Liver (tissue), 9 donors: ENCODE data around the gene RASSF9. TPM values are rescaled to one million over a fixed set of nuclear protein-coding genes. Genes with fewer than 3 reads are reported as not detected.

ENCODE experiments used
- DNase-seq: peaks from one replicate; pipeline ENCODE4 v3.0.0-alpha.2; 2017; ENCODE audit warnings: low spot score
- H3K27ac ChIP-seq, 2 donors: one replicate each; pipeline ENCODE4 v1.7.0; 2013; ENCODE audit warnings: inconsistent platforms in 2 of 2, low read length in 2 of 2, control low read depth in 1 of 2, low read depth in 1 of 2, mild to moderate bottlenecking in 1 of 2
- H3K27me3 ChIP-seq, 4 donors: one replicate each; pipeline versions ENCODE4 v1.6.1 to v1.7.0; 2013; ENCODE audit warnings: low read length in 3 of 4, inconsistent platforms in 1 of 4, mild to moderate bottlenecking in 1 of 4, moderate library complexity in 1 of 4; ENCODE audit not compliant: control insufficient read depth in 4 of 4, insufficient read depth in 4 of 4
- H3K36me3 ChIP-seq, 4 donors: one replicate each; pipeline versions ENCODE4 v1.6.1 to v1.7.0; 2013; ENCODE audit warnings: low read length in 3 of 4, mild to moderate bottlenecking in 3 of 4, low read depth in 1 of 4, moderate library complexity in 1 of 4; ENCODE audit not compliant: control insufficient read depth in 4 of 4, insufficient read depth in 3 of 4
- H3K4me1 ChIP-seq, 4 donors: one replicate each; pipeline versions ENCODE4 v1.6.1 to v1.7.0; 2013; ENCODE audit warnings: low read length in 3 of 4, mild to moderate bottlenecking in 3 of 4, moderate library complexity in 1 of 4; ENCODE audit not compliant: control insufficient read depth in 4 of 4, insufficient read depth in 4 of 4
- H3K4me3 ChIP-seq, 3 donors: one replicate each; pipeline versions ENCODE4 v1.6.1 to v1.7.0; 2013; ENCODE audit warnings: low read length in 3 of 3, control low read depth in 1 of 3, low read depth in 1 of 3, mild to moderate bottlenecking in 1 of 3
- H3K9ac ChIP-seq, 2 donors: one replicate each; pipeline ENCODE4 v1.7.0; 2013; ENCODE audit warnings: low read length in 2 of 2, mild to moderate bottlenecking in 2 of 2, moderate library complexity in 2 of 2, control low read depth in 1 of 2, low read depth in 1 of 2
- H3K9me3 ChIP-seq, 4 donors: one replicate each; pipeline versions ENCODE4 v1.6.1 to v1.7.0; 2013; ENCODE audit warnings: low read length in 3 of 4; ENCODE audit not compliant: control insufficient read depth in 4 of 4
- EGR1 ChIP-seq, 2 donors: IDR thresholded peaks; 2 replicates each; pipeline ENCODE4 v1.6.1; 2016 to 2018; ENCODE audit warnings: antibody characterized with exemption in 2 of 2, low read depth in 2 of 2
- FOXA2 ChIP-seq: IDR thresholded peaks from 2 replicates; pipeline ENCODE4 v1.6.1; 2016; ENCODE audit warnings: antibody characterized with exemption
- HNF4G ChIP-seq: IDR thresholded peaks from 2 replicates; pipeline ENCODE4 v1.6.1; 2016; ENCODE audit warnings: antibody characterized with exemption
- JUND ChIP-seq, 2 donors: IDR thresholded peaks; 2 replicates each; pipeline ENCODE4 v1.6.1; 2016; ENCODE audit warnings: antibody characterized with exemption in 2 of 2
- RAD21 ChIP-seq, 2 donors: IDR thresholded peaks; 2 replicates each; pipeline ENCODE4 v1.6.1; 2016; ENCODE audit warnings: antibody characterized with exemption in 2 of 2, mild to moderate bottlenecking in 2 of 2
- RXRA ChIP-seq, 2 donors: IDR thresholded peaks; 2 replicates each; pipeline ENCODE4 v1.6.1; 2017 to 2018; ENCODE audit warnings: antibody characterized with exemption in 2 of 2, mild to moderate bottlenecking in 1 of 2
- SP1 ChIP-seq: IDR thresholded peaks from 2 replicates; pipeline ENCODE4 v1.6.1; 2018; ENCODE audit warnings: antibody characterized with exemption, mild to moderate bottlenecking
- TAF1 ChIP-seq: conservative IDR thresholded peaks from 2 replicates; pipeline ENCODE4 v1.6.1; 2016; ENCODE audit warnings: antibody characterized with exemption, mild to moderate bottlenecking
- WGBS: extraction: QIAGEN DNeasy Blood & Tissue Kit; methylation state at CpG from one replicate; pipeline ENCODE4 v1.1.7; 2013; 5-methylcytosine and 5-hydroxymethylcytosine counted together
- polyA plus RNA-seq, 2 donors: library from polyadenylated mRNA; stranded (reverse) in 1 of 2; unstranded in 1 of 2; fragments of 200-250 nt in 1 of 2; fragments of >200 nt in 1 of 2; fragmentation: Nextera tagmentation in 1 of 2; extraction: Ambion mirVana in 1 of 2; gene quantifications; one replicate each; pipeline versions ENCODE4 v1.2.1 to v1.2.3, GENCODE V29; 2013 to 2015
- total RNA-seq, 2 donors: library from RNA; depleted of rRNA; stranded (reverse); fragments of >200 nt; gene quantifications; one replicate each; pipeline ENCODE4 v1.2.3, GENCODE V29; 2014
- TF ChIP-seq, protein P1 (sequence below): fragments of 150-350 bp; IDR thresholded peaks from 2 replicates; pipeline ENCODE4 v1.5.1; 2017; ENCODE audit warnings: improper control_type of control experiment, low read depth, low read length; ENCODE audit not compliant: missing input control
- TF ChIP-seq, protein P2 (sequence below): IDR thresholded peaks from 2 replicates; pipeline ENCODE4 v1.6.1; 2016; ENCODE audit warnings: antibody characterized with exemption
- TF ChIP-seq, protein P3 (sequence below): IDR thresholded peaks from 2 replicates; pipeline ENCODE4 v1.6.1; 2016; ENCODE audit warnings: antibody characterized with exemption, mild to moderate bottlenecking
- donor health status: healthy.
- donor health status: healthy.
- donor health status: healthy.
- donor health status: healthy.
- donor health status: healthy.

The RASSF9 gene
- total and polyA plus RNA-seq, 4 donors: 0.33 to 1.0 (median 0.59) TPM

DNA sequence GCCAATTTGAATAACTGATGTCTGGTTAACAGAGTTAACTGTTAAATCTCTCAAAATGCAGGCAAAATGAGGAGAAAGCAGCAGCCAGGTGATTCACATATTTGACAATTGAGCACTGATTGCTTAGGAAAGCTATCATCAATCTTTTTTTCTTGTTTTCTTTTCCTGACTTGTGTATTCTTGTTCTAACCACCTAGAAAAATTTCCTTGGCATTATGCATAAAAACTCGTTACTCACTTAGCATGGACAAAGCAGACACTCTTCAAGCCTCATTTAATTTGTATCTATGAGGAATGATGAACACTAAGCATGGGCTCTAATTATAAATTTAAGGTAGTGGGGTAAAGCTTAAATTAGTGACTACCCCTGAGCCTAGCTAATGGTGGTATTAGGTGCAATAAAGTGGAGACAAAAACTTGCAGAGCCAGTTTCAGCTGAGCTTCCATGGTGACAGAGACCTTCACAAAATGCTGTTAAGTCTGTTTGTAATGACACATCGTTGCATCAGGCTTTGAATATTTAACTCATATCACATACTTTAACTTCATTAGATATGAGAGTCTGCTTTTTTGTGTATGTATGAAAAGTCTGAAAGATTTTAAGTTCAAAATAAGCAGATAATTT is 52.0 kb downstream of the RASSF9 start:
- Histone ChIP-seq H3K4me1 (no peaks in the 10 kb centered on the region), H3K9me3 (no peaks in the 10 kb centered on the region), H3K27me3 (peaks cover 0 to 3% (median 0%) of the 10 kb centered on the region in 4 donors), H3K9ac (no peak overlapping the region), H3K4me3 (no peak overlapping the region), H3K27ac (no peak overlapping the region), H3K36me3 (no peaks in the 10 kb centered on the region)
- no peak for DNase-seq
- TF ChIP-seq, protein P1, sequence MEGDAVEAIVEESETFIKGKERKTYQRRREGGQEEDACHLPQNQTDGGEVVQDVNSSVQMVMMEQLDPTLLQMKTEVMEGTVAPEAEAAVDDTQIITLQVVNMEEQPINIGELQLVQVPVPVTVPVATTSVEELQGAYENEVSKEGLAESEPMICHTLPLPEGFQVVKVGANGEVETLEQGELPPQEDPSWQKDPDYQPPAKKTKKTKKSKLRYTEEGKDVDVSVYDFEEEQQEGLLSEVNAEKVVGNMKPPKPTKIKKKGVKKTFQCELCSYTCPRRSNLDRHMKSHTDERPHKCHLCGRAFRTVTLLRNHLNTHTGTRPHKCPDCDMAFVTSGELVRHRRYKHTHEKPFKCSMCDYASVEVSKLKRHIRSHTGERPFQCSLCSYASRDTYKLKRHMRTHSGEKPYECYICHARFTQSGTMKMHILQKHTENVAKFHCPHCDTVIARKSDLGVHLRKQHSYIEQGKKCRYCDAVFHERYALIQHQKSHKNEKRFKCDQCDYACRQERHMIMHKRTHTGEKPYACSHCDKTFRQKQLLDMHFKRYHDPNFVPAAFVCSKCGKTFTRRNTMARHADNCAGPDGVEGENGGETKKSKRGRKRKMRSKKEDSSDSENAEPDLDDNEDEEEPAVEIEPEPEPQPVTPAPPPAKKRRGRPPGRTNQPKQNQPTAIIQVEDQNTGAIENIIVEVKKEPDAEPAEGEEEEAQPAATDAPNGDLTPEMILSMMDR: no peak
- TF ChIP-seq FOXA2: no peak
- TF ChIP-seq RAD21 (IDR thresholded peaks at IDR 0.05): no peak
- TF ChIP-seq, protein P2, sequence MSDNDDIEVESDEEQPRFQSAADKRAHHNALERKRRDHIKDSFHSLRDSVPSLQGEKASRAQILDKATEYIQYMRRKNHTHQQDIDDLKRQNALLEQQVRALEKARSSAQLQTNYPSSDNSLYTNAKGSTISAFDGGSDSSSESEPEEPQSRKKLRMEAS: no peak
- TF ChIP-seq EGR1 (IDR thresholded peaks at IDR 0.05; ENCODE audit: low read depth in 2 of 2): no peak
- TF ChIP-seq TAF1: no peak
- TF ChIP-seq, protein P3, sequence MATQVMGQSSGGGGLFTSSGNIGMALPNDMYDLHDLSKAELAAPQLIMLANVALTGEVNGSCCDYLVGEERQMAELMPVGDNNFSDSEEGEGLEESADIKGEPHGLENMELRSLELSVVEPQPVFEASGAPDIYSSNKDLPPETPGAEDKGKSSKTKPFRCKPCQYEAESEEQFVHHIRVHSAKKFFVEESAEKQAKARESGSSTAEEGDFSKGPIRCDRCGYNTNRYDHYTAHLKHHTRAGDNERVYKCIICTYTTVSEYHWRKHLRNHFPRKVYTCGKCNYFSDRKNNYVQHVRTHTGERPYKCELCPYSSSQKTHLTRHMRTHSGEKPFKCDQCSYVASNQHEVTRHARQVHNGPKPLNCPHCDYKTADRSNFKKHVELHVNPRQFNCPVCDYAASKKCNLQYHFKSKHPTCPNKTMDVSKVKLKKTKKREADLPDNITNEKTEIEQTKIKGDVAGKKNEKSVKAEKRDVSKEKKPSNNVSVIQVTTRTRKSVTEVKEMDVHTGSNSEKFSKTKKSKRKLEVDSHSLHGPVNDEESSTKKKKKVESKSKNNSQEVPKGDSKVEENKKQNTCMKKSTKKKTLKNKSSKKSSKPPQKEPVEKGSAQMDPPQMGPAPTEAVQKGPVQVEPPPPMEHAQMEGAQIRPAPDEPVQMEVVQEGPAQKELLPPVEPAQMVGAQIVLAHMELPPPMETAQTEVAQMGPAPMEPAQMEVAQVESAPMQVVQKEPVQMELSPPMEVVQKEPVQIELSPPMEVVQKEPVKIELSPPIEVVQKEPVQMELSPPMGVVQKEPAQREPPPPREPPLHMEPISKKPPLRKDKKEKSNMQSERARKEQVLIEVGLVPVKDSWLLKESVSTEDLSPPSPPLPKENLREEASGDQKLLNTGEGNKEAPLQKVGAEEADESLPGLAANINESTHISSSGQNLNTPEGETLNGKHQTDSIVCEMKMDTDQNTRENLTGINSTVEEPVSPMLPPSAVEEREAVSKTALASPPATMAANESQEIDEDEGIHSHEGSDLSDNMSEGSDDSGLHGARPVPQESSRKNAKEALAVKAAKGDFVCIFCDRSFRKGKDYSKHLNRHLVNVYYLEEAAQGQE: no peak
- TF ChIP-seq SP1: no peak
- TF ChIP-seq HNF4G: no peak
- WGBS: 64% methylated on average over 2 of the region's 2 CpGs

DNA sequence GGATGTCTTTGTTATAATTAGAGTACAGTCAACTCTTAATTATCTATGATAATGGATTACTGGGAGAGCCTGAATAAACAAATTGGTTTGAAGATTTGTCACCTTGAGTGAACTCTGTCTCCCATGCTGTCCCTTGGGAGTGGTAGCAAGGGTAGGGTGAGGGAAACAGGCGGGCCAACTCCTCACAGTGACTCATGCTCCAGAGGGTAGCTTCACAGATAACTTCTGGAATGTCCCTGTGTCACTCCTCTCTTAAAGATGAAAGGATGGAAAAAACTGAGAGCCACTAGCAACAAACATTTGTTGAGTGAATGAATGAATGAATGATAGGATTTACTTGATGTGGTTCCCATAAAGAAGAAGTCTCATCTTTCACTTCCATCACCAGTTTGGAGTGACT is 53.5 kb downstream of the RASSF9 start:
- Histone ChIP-seq H3K36me3 (no peaks in the 10 kb centered on the region), H3K27ac (no peak overlapping the region), H3K27me3 (peaks cover 0 to 3% (median 0%) of the 10 kb centered on the region in 4 donors), H3K9ac (no peak overlapping the region), H3K4me1 (no peaks in the 10 kb centered on the region), H3K9me3 (no peaks in the 10 kb centered on the region), H3K4me3 (no peak overlapping the region)
- TF ChIP-seq, protein P2: no peak
- TF ChIP-seq RXRA (IDR thresholded peaks at IDR 0.05) (no peak), JUND (IDR thresholded peaks at IDR 0.05) (no peak), SP1 (no peak), EGR1 (IDR thresholded peaks at IDR 0.05; ENCODE audit: low read depth in 2 of 2) (no peak), TAF1 (no peak)
- TF ChIP-seq, protein P1: no peak
- DNase-seq: no peak
- WGBS: 74% methylated on average over 1 of the region's 1 CpG
